ENCODE results near the gene SNX24. TPM values are rescaled to one million over a fixed set of nuclear protein-coding genes. Genes with fewer than 3 reads are reported as not detected.

Gene SNX24
- total and polyA plus RNA-seq, 10 of the 15 experiments (the other 5 are each of a cell fraction or from before 2014, with no cell fraction given) = 0.15 to 6.6 (median 4.1) TPM

DNA sequence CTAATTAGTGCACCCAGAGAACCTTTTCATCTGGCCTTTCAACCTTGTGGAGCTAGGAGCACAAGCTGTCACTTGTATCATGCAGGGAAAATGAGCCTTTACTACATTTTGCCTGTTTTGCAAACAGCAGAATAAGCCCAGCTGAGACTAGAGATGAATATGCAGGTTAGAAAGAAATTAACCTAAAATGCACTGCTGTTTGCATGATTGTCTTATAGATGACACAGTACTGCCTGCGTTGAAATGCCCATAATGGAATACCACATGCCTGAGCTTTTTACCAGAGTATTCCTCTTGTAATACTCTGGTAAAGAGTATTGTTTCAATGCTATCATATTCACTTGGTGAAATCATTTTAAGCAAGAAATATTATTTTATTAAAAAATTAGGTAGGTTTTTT, 90.7 kb downstream of the SNX24 start:
- Histone ChIP-seq H3K4me1 (ENCODE audit: control insufficient read depth, insufficient read depth, low read length) (no peaks in the 10 kb centered on the region), H3K4me2 (ENCODE audit: control insufficient read depth, insufficient read depth) (no peak overlapping the region), H3K9me3 (replicated peaks; ENCODE audit: control insufficient read depth, insufficient read depth, low read length) (no peaks in the 10 kb centered on the region), H3K27me3 (replicated peaks in 1 of 2; ENCODE audit: control insufficient read depth in 2 of 2, insufficient read depth in 2 of 2, low read length in 1 of 2) (no peaks in the 10 kb centered on the region), H4K20me1 (ENCODE audit: control insufficient read depth, insufficient read depth) (no peaks in the 10 kb centered on the region), H3K9ac (ENCODE audit: control insufficient read depth, insufficient read depth, low read length) (no peak overlapping the region), H3K36me3 (ENCODE audit: control insufficient read depth in 2 of 2, insufficient read depth in 2 of 2, low read length in 1 of 2) (no peaks in the 10 kb centered on the region), H3K79me2 (ENCODE audit: control insufficient read depth, insufficient read depth, low read length) (no peaks in the 10 kb centered on the region), H3K4me3 (no peak overlapping the region), H2AFZ (ENCODE audit: control insufficient read depth, low read depth, low read length) (no peak overlapping the region), H3K27ac (ENCODE audit: control insufficient read depth, insufficient read depth) (no peak overlapping the region)
- 88% methylated on average over 1 of the region's 1 CpG for WGBS (ENCODE audit: insufficient coverage, insufficient replicate concordance, low lambda C conversion rate, missing lambda C conversion rate)
- POLR2A ChIA-PET = no interaction called here
- intact Hi-C loops (cut with micrococcal nuclease; ENCODE audit: unreplicated experiment) (no loop called here), in situ Hi-C loops (cut with MboI) (no loop called here)
- FAIRE-seq (no peak), DNase-seq (ENCODE audit: low read depth, low spot score) (no peak), ATAC-seq (no peak)
- TF ChIP-seq CEBPB (IDR thresholded peaks at IDR 0.05; ENCODE audit: borderline replicate concordance in 1 of 2, low read depth in 2 of 2, low read length in 2 of 2) = no peak
- TF ChIP-seq, protein P1, sequence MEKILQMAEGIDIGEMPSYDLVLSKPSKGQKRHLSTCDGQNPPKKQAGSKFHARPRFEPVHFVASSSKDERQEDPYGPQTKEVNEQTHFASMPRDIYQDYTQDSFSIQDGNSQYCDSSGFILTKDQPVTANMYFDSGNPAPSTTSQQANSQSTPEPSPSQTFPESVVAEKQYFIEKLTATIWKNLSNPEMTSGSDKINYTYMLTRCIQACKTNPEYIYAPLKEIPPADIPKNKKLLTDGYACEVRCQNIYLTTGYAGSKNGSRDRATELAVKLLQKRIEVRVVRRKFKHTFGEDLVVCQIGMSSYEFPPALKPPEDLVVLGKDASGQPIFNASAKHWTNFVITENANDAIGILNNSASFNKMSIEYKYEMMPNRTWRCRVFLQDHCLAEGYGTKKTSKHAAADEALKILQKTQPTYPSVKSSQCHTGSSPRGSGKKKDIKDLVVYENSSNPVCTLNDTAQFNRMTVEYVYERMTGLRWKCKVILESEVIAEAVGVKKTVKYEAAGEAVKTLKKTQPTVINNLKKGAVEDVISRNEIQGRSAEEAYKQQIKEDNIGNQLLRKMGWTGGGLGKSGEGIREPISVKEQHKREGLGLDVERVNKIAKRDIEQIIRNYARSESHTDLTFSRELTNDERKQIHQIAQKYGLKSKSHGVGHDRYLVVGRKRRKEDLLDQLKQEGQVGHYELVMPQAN (conservative IDR thresholded peaks at IDR 0.05) = no peak
- TF ChIP-seq, protein P2, sequence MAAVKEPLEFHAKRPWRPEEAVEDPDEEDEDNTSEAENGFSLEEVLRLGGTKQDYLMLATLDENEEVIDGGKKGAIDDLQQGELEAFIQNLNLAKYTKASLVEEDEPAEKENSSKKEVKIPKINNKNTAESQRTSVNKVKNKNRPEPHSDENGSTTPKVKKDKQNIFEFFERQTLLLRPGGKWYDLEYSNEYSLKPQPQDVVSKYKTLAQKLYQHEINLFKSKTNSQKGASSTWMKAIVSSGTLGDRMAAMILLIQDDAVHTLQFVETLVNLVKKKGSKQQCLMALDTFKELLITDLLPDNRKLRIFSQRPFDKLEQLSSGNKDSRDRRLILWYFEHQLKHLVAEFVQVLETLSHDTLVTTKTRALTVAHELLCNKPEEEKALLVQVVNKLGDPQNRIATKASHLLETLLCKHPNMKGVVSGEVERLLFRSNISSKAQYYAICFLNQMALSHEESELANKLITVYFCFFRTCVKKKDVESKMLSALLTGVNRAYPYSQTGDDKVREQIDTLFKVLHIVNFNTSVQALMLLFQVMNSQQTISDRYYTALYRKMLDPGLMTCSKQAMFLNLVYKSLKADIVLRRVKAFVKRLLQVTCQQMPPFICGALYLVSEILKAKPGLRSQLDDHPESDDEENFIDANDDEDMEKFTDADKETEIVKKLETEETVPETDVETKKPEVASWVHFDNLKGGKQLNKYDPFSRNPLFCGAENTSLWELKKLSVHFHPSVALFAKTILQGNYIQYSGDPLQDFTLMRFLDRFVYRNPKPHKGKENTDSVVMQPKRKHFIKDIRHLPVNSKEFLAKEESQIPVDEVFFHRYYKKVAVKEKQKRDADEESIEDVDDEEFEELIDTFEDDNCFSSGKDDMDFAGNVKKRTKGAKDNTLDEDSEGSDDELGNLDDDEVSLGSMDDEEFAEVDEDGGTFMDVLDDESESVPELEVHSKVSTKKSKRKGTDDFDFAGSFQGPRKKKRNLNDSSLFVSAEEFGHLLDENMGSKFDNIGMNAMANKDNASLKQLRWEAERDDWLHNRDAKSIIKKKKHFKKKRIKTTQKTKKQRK (IDR thresholded peaks at IDR 0.05; ENCODE audit: low read depth, low read length) = no peak
- CTCF ChIA-PET = interaction anchor here (0.8 kb wide), 1 partner anchor 63 kb away, joined by 3 read pairs; no protein-coding TSS in a partner anchor
- SMC1A ChIA-PET (ENCODE audit: uncharacterized antibody, unreplicated experiment) = no interaction called here
- BruUV-seq (replicated peaks) = no TSS peak
- RAD21 ChIA-PET (ENCODE audit: unreplicated experiment) = no interaction called here
